Mesothelial cell of epicardium (in vitro differentiated cells): ENCODE results near the gene IL4I1. TPM values are rescaled to one million over a fixed set of nuclear protein-coding genes. Genes with fewer than 3 reads are reported as not detected.

ENCODE experiments used
- DNase-seq, 2 experiments: peaks; one replicate each; pipeline ENCODE4 v3.0.0; 2021; ENCODE audit warnings: low spot score in 2 of 2; ENCODE audit not compliant: unreplicated experiment in 2 of 2
- H3K27ac Mint-ChIP-seq: 2 replicates; pipeline ENCODE4 v1.8.0; 2021; ENCODE audit warnings: mixed read lengths
- H3K27me3 Mint-ChIP-seq: 2 replicates; pipeline ENCODE4 v1.8.0; 2021; ENCODE audit warnings: low read depth, mixed read lengths
- H3K36me3 Mint-ChIP-seq: 2 replicates; pipeline ENCODE4 v1.8.0; 2021; ENCODE audit warnings: mixed read lengths
- H3K4me1 Mint-ChIP-seq: 2 replicates; pipeline ENCODE4 v1.8.0; 2021; ENCODE audit warnings: mixed read lengths
- H3K4me3 Mint-ChIP-seq: 2 replicates; pipeline ENCODE4 v1.8.0; 2021; ENCODE audit warnings: mild to moderate bottlenecking, moderate library complexity, mixed read lengths
- H3K9me3 Mint-ChIP-seq: 2 replicates; pipeline ENCODE4 v1.8.0; 2021; ENCODE audit warnings: mixed read lengths
- total RNA-seq: library from RNA; stranded (reverse); gene quantifications from 3 replicates; pipeline ENCODE4 v1.2.1, GENCODE V29; 2021
- TF ChIP-seq, protein P1 (sequence below): fragments of 200-600 bp; sonication (generic); IDR thresholded peaks from one replicate; pipeline ENCODE4 v1.5.0; 2021; ENCODE audit warnings: antibody characterized with exemption; ENCODE audit not compliant: unreplicated experiment

The IL4I1 gene
- total RNA-seq, 1 donor from 2014 or later: 1.7 TPM

DNA sequence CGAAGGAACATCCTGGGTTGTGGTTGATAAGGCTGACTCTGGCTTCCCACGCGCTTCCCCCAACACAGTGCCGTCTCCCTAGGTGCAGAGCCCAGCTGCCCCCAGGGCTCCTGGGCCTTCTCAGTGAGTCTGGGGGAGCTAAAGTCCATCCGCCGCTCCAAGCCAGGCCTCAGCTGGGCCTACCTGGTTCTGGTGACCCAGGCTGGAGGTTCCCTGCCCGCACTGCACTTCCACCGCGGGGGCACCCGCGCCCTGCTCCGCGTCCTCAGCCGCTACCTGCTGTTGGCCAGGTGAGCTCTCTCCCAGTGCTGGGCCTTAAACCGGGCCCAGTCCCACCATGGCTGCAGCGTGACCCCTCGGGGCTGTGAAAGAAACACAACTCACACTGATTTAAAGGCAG, 15.5 kb downstream of the IL4I1 start:
- DNase-seq: no peak
- no peaks in the 10 kb centered on the region for H3K27me3 Mint-ChIP-seq
- no peaks in the 10 kb centered on the region for H3K9me3 Mint-ChIP-seq
- H3K4me1 Mint-ChIP-seq: peaks cover 14% of the 10 kb centered on the region
- no peak overlapping the region for H3K4me3 Mint-ChIP-seq
- H3K36me3 Mint-ChIP-seq: peaks cover 39% of the 10 kb centered on the region
- TF ChIP-seq, protein P1, sequence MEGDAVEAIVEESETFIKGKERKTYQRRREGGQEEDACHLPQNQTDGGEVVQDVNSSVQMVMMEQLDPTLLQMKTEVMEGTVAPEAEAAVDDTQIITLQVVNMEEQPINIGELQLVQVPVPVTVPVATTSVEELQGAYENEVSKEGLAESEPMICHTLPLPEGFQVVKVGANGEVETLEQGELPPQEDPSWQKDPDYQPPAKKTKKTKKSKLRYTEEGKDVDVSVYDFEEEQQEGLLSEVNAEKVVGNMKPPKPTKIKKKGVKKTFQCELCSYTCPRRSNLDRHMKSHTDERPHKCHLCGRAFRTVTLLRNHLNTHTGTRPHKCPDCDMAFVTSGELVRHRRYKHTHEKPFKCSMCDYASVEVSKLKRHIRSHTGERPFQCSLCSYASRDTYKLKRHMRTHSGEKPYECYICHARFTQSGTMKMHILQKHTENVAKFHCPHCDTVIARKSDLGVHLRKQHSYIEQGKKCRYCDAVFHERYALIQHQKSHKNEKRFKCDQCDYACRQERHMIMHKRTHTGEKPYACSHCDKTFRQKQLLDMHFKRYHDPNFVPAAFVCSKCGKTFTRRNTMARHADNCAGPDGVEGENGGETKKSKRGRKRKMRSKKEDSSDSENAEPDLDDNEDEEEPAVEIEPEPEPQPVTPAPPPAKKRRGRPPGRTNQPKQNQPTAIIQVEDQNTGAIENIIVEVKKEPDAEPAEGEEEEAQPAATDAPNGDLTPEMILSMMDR: no peak
- H3K27ac Mint-ChIP-seq: no peak overlapping the region

- Mint-ChIP-seq H3K4me1 (peaks cover 19% of the 10 kb centered on the region), H3K4me3 (no peak overlapping the region), H3K9me3 (no peaks in the 10 kb centered on the region), H3K27me3 (no peaks in the 10 kb centered on the region), H3K27ac (no peak overlapping the region), H3K36me3 (peaks cover 37% of the 10 kb centered on the region)
- TF ChIP-seq, protein P1: no peak
- no peak for DNase-seq
These were observed 16.4 kb downstream of the IL4I1 start for GRCh38 chr19:49880162-49880869.

GRCh38 chr19:49879243-49879963, 17.3 kb downstream of the IL4I1 start:
- Mint-ChIP-seq H3K9me3 (no peaks in the 10 kb centered on the region), H3K4me1 (peaks cover 19% of the 10 kb centered on the region), H3K36me3 (peaks cover 29% of the 10 kb centered on the region), H3K27me3 (no peaks in the 10 kb centered on the region), H3K4me3 (no peak overlapping the region), H3K27ac (no peak overlapping the region)
- DNase-seq: no peak
- TF ChIP-seq, protein P1: no peak

GRCh38 chr19:49878744-49879070, 18.0 kb downstream of the IL4I1 start:
- H3K9me3 Mint-ChIP-seq: no peaks in the 10 kb centered on the region
- no peaks in the 10 kb centered on the region for H3K27me3 Mint-ChIP-seq
- peaks cover 26% of the 10 kb centered on the region for H3K36me3 Mint-ChIP-seq
- H3K27ac Mint-ChIP-seq: no peak overlapping the region
- H3K4me1 Mint-ChIP-seq: peaks cover 19% of the 10 kb centered on the region
- no peak overlapping the region for H3K4me3 Mint-ChIP-seq
- TF ChIP-seq, protein P1: no peak
- no peak for DNase-seq

DNA sequence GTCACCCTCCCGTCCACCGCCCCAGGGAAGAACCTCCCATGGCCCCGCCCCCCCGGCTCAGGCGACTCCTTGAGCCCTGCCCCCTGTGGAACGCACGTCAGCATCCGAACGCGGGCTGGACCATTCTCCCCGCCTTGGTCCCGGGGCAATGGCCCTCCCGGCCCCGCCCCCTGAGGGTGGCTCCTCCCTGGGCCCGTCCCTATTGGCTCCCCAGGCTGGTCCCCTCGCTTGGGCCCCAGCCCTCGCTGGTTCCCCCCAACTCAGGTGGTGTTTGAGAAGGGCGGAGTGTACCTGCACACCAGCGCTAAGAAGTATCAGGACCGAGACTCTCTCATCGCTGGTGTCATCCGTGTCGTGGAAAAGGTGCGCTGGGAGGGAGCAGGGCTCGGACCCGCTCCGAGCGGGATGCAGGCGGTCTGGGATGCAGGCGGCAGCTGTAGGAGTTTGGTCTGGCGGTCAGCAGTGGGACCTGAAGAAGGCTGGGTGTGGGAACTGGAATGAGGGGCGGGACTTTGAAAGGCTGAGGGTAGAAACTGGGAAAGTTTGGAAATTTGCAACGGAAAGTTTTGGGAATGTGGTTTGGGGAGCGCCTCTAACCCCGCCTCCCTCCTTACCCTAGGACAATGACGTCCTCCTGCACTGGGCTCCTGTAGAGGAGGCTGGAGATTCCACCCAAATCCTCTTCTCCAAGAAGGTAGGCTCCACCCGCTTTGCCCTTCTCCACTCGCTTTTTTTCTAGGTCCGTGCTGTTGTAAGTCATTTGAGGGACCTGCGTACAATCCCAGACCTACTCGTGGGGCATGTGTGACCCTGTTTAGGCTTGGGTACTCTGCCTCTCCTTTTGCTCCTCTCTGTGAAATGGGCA, 18.6 kb downstream of the IL4I1 start:
- peaks cover 19% of the 10 kb centered on the region for H3K4me1 Mint-ChIP-seq
- H3K27ac Mint-ChIP-seq: no peak overlapping the region
- DNase-seq: peak; percentile 97
- H3K36me3 Mint-ChIP-seq: peaks cover 20% of the 10 kb centered on the region
- H3K9me3 Mint-ChIP-seq: no peaks in the 10 kb centered on the region
- no peak overlapping the region for H3K4me3 Mint-ChIP-seq
- TF ChIP-seq, protein P1: no peak
- H3K27me3 Mint-ChIP-seq: no peaks in the 10 kb centered on the region
